NB4 (cell line): ENCODE measurements around the gene STRIP1.

ENCODE experiments used
- POLR2A ChIP-seq: IDR thresholded peaks from 2 replicates; pipeline ENCODE4 v1.6.1; 2011; ENCODE audit warnings: mild to moderate bottlenecking; ENCODE audit not compliant: insufficient read length; ENCODE audit errors: extremely low read depth
- TF ChIP-seq, protein P1 (sequence below): IDR thresholded peaks from one replicate; pipeline ENCODE4 v1.5.1; 2012; ENCODE audit warnings: low read depth, low read length
- TF ChIP-seq, protein P2 (sequence below): IDR thresholded peaks from 2 replicates; pipeline ENCODE4 v1.6.1; 2011; ENCODE audit warnings: low read depth, low read length

- TF ChIP-seq, protein P1, sequence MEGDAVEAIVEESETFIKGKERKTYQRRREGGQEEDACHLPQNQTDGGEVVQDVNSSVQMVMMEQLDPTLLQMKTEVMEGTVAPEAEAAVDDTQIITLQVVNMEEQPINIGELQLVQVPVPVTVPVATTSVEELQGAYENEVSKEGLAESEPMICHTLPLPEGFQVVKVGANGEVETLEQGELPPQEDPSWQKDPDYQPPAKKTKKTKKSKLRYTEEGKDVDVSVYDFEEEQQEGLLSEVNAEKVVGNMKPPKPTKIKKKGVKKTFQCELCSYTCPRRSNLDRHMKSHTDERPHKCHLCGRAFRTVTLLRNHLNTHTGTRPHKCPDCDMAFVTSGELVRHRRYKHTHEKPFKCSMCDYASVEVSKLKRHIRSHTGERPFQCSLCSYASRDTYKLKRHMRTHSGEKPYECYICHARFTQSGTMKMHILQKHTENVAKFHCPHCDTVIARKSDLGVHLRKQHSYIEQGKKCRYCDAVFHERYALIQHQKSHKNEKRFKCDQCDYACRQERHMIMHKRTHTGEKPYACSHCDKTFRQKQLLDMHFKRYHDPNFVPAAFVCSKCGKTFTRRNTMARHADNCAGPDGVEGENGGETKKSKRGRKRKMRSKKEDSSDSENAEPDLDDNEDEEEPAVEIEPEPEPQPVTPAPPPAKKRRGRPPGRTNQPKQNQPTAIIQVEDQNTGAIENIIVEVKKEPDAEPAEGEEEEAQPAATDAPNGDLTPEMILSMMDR: no peak
- TF ChIP-seq POLR2A: no peak
- TF ChIP-seq, protein P2, sequence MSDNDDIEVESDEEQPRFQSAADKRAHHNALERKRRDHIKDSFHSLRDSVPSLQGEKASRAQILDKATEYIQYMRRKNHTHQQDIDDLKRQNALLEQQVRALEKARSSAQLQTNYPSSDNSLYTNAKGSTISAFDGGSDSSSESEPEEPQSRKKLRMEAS: no peak
These were observed 38.9 kb upstream of the STRIP1 start for GRCh38 chr1:109995536-109995935.
